Mesothelial cell of epicardium (in vitro differentiated cells): ENCODE results near the gene PPP3R1. TPM values are rescaled to one million over a fixed set of nuclear protein-coding genes. Genes with fewer than 3 reads are reported as not detected.
A peak's percentile ranks its signal among the peaks of the same experiment; 100 is the strongest.

ENCODE experiments used
- DNase-seq, 2 experiments: peaks; one replicate each; pipeline ENCODE4 v3.0.0; 2021; ENCODE audit warnings: low spot score in 2 of 2; ENCODE audit not compliant: unreplicated experiment in 2 of 2
- H3K27ac Mint-ChIP-seq: 2 replicates; pipeline ENCODE4 v1.8.0; 2021; ENCODE audit warnings: mixed read lengths
- H3K27me3 Mint-ChIP-seq: 2 replicates; pipeline ENCODE4 v1.8.0; 2021; ENCODE audit warnings: low read depth, mixed read lengths
- H3K36me3 Mint-ChIP-seq: 2 replicates; pipeline ENCODE4 v1.8.0; 2021; ENCODE audit warnings: mixed read lengths
- H3K4me1 Mint-ChIP-seq: 2 replicates; pipeline ENCODE4 v1.8.0; 2021; ENCODE audit warnings: mixed read lengths
- H3K4me3 Mint-ChIP-seq: 2 replicates; pipeline ENCODE4 v1.8.0; 2021; ENCODE audit warnings: mild to moderate bottlenecking, moderate library complexity, mixed read lengths
- H3K9me3 Mint-ChIP-seq: 2 replicates; pipeline ENCODE4 v1.8.0; 2021; ENCODE audit warnings: mixed read lengths
- CTCF ChIP-seq: fragments of 200-600 bp; sonication (generic); IDR thresholded peaks from one replicate; pipeline ENCODE4 v1.5.0; 2021; ENCODE audit warnings: antibody characterized with exemption; ENCODE audit not compliant: unreplicated experiment
- total RNA-seq: library from RNA; stranded (reverse); gene quantifications from 3 replicates; pipeline ENCODE4 v1.2.1, GENCODE V29; 2021

Gene PPP3R1
- total RNA-seq, 1 donor from 2014 or later, result 62.8 TPM

- TF ChIP-seq CTCF, result no peak
- peaks cover 7% of the 10 kb centered on the region for H3K36me3 Mint-ChIP-seq
- no peaks in the 10 kb centered on the region for H3K9me3 Mint-ChIP-seq
- peaks cover 20% of the 10 kb centered on the region for H3K4me1 Mint-ChIP-seq
- no peak overlapping the region for H3K27ac Mint-ChIP-seq
- H3K4me3 Mint-ChIP-seq, result no peak overlapping the region
- H3K27me3 Mint-ChIP-seq, result no peaks in the 10 kb centered on the region
- no peak for DNase-seq
These were observed 63.5 kb downstream of the PPP3R1 start for GRCh38 chr2:68188831-68189230.

- no peak for DNase-seq
- no peak overlapping the region for H3K4me3 Mint-ChIP-seq
- H3K4me1 Mint-ChIP-seq, result peaks cover 17% of the 10 kb centered on the region
- H3K9me3 Mint-ChIP-seq, result no peaks in the 10 kb centered on the region
- H3K27me3 Mint-ChIP-seq, result no peaks in the 10 kb centered on the region
- no peak for TF ChIP-seq CTCF
- H3K27ac Mint-ChIP-seq, result peak overlapping the region; percentile 53
- H3K36me3 Mint-ChIP-seq, result peaks cover 14% of the 10 kb centered on the region
These were observed 65.0 kb downstream of the PPP3R1 start for GRCh38 chr2:68187329-68187728.

- peak; percentile 73 for TF ChIP-seq CTCF
- H3K27me3 Mint-ChIP-seq, result no peaks in the 10 kb centered on the region
- DNase-seq, result no peak
- H3K27ac Mint-ChIP-seq, result no peak overlapping the region
- peaks cover 19% of the 10 kb centered on the region for H3K36me3 Mint-ChIP-seq
- no peaks in the 10 kb centered on the region for H3K9me3 Mint-ChIP-seq
- no peak overlapping the region for H3K4me3 Mint-ChIP-seq
- H3K4me1 Mint-ChIP-seq, result peaks cover 22% of the 10 kb centered on the region
These were observed 66.7 kb downstream of the PPP3R1 start for GRCh38 chr2:68185541-68186164.

- Mint-ChIP-seq H3K36me3 (peaks cover 19% of the 10 kb centered on the region), H3K27ac (peak overlapping the region; percentile 16), H3K9me3 (no peaks in the 10 kb centered on the region), H3K27me3 (no peaks in the 10 kb centered on the region), H3K4me1 (peaks cover 22% of the 10 kb centered on the region), H3K4me3 (no peak overlapping the region)
- TF ChIP-seq CTCF, result no peak
- DNase-seq, result no peak
These were observed 69.4 kb downstream of the PPP3R1 start for GRCh38 chr2:68182902-68183301.

GRCh38 chr2:68178954-68179627 is 73.2 kb downstream of the PPP3R1 start:
- Mint-ChIP-seq H3K36me3 (peaks cover 15% of the 10 kb centered on the region), H3K4me1 (peaks cover 20% of the 10 kb centered on the region), H3K4me3 (no peak overlapping the region), H3K27me3 (no peaks in the 10 kb centered on the region), H3K9me3 (no peaks in the 10 kb centered on the region), H3K27ac (no peak overlapping the region)
- no peak for TF ChIP-seq CTCF
- DNase-seq, result no peak
